Uterus (tissue), 4 donors: ENCODE results near the gene JHY. TPM values are rescaled to one million over a fixed set of nuclear protein-coding genes. Genes with fewer than 3 reads are reported as not detected.
"Not testable (repeated sequence)": the region's sequence is repeated elsewhere in the genome, so short reads cannot be mapped to it uniquely, and the experiment has no call there.

Experiments
- DNase-seq, 2 donors: peaks; one replicate each; pipeline ENCODE4 v3.0.0-alpha.2; 2019 to 2020
- H3K27ac ChIP-seq, 2 donors: fragments of 200-600 bp; sonication (generic); 1 replicate in 1 of 2; 2 replicates in 1 of 2; pipeline ENCODE4 v1.5.1; 2016 to 2018
- H3K27me3 ChIP-seq, 2 donors: fragments of 200-600 bp; sonication (generic); one replicate each; pipeline ENCODE4 v1.5.1; 2018 to 2019; ENCODE audit warnings: control low read depth in 1 of 2
- H3K36me3 ChIP-seq, 2 donors: fragments of 200-600 bp; sonication (generic); one replicate each; pipeline ENCODE4 v1.5.1; 2019; ENCODE audit warnings: control low read depth in 1 of 2
- H3K4me1 ChIP-seq, 2 donors: fragments of 200-600 bp; sonication (generic); one replicate each; pipeline ENCODE4 v1.5.1; 2018 to 2019; ENCODE audit warnings: control low read depth in 1 of 2
- H3K4me3 ChIP-seq, 2 donors: fragments of 200-600 bp; sonication (generic); 1 replicate in 1 of 2; 2 replicates in 1 of 2; pipeline ENCODE4 v1.5.1; 2018 to 2019; ENCODE audit warnings: mild to moderate bottlenecking in 1 of 2
- H3K9me3 ChIP-seq, 2 donors: fragments of 200-600 bp; sonication (generic); one replicate each; pipeline ENCODE4 v1.5.1; 2019; ENCODE audit warnings: control low read depth in 1 of 2
- CTCF ChIP-seq, 4 experiments: fragments of 200-600 bp in 2 of 4; fragments of 450-650 bp in 2 of 4; sonication (generic) in 2 of 4; IDR thresholded peaks; one replicate each; pipeline ENCODE4 v1.5.1; 2016 to 2019; ENCODE audit warnings: antibody characterized with exemption in 4 of 4, mild to moderate bottlenecking in 2 of 4, moderate library complexity in 1 of 4
- POLR2A ChIP-seq, 2 donors: fragments of 450-650 bp; IDR thresholded peaks; one replicate each; pipeline ENCODE4 v1.6.1; 2016; ENCODE audit warnings: antibody characterized with exemption in 2 of 2, mild to moderate bottlenecking in 1 of 2, moderate library complexity in 1 of 2
- intact Hi-C: fragments of 100-400 bp; cut with DNase I; formaldehyde crosslinking; loops from one replicate; pipeline ENCODE4 v1.15.1; 2023; ENCODE audit warnings: low total_unique reads
- total RNA-seq, 4 donors: library from RNA; depleted of rRNA in 3 of 4; stranded (reverse); fragments of >200 nt in 3 of 4; gene quantifications; one replicate each; pipeline versions ENCODE4 v1.1.0 to v1.2.4, GENCODE V29; 2014 to 2023
- donor health status: DM: yes; HTN: yes; CAD: no.

JHY gene
- total RNA-seq, 4 donors from 2014 or later, result 0.88 to 9.0 (median 3.3) TPM

- intact Hi-C loops, result no loop called here
- Histone ChIP-seq H3K4me1 (no peaks in the 10 kb centered on the region), H3K27me3 (no peaks in the 10 kb centered on the region), H3K27ac (no peak overlapping the region), H3K36me3 (no peaks in the 10 kb centered on the region), H3K9me3 (no peaks in the 10 kb centered on the region), H3K4me3 (no peak overlapping the region)
- TF ChIP-seq POLR2A (IDR thresholded peaks at IDR 0.05) (no peak), CTCF (IDR thresholded peaks at IDR 0.05) (no peak)
- DNase-seq, result no peak
Measured at GRCh38 chr11:122862091-122862490, 20.5 kb upstream of the JHY start.

GRCh38 chr11:122863154-122863553, 19.4 kb upstream of the JHY start:
- H3K27me3 ChIP-seq, H3K27ac ChIP-seq, H3K4me3 ChIP-seq, H3K4me1 ChIP-seq, intact Hi-C loops, H3K36me3 ChIP-seq, H3K9me3 ChIP-seq, DNase-seq: not testable (repeated sequence)

- Histone ChIP-seq H3K27me3 (no peaks in the 10 kb centered on the region), H3K36me3 (no peaks in the 10 kb centered on the region), H3K4me1 (no peaks in the 10 kb centered on the region), H3K4me3 (no peak overlapping the region), H3K27ac (no peak overlapping the region), H3K9me3 (no peaks in the 10 kb centered on the region)
- DNase-seq, result peak; percentile 33 to 38
- TF ChIP-seq CTCF (IDR thresholded peaks at IDR 0.05) (peak; percentile 62 to 71 (median 64)), POLR2A (IDR thresholded peaks at IDR 0.05) (no peak)
- intact Hi-C loops, result no loop called here
Measured at GRCh38 chr11:122863704-122864326, 18.7 kb upstream of the JHY start.

GRCh38 chr11:122864386-122865115, 18.0 kb upstream of the JHY start:
- H3K9me3 ChIP-seq, result no peaks in the 10 kb centered on the region
- no peak overlapping the region for H3K4me3 ChIP-seq
- H3K36me3 ChIP-seq, result no peaks in the 10 kb centered on the region
- no peaks in the 10 kb centered on the region for H3K4me1 ChIP-seq
- DNase-seq, result no peak
- no peaks in the 10 kb centered on the region for H3K27me3 ChIP-seq
- H3K27ac ChIP-seq, result no peak overlapping the region
- intact Hi-C loops, result no loop called here
- TF ChIP-seq POLR2A (IDR thresholded peaks at IDR 0.05), result no peak
- no peak for TF ChIP-seq CTCF (IDR thresholded peaks at IDR 0.05)

GRCh38 chr11:122869622-122870021, 12.9 kb upstream of the JHY start:
- no peaks in the 10 kb centered on the region for H3K9me3 ChIP-seq
- no peaks in the 10 kb centered on the region for H3K36me3 ChIP-seq
- H3K27me3 ChIP-seq, result no peaks in the 10 kb centered on the region
- no peak overlapping the region for H3K27ac ChIP-seq
- TF ChIP-seq POLR2A (IDR thresholded peaks at IDR 0.05) (no peak), CTCF (IDR thresholded peaks at IDR 0.05) (no peak)
- no peaks in the 10 kb centered on the region for H3K4me1 ChIP-seq
- intact Hi-C loops, result no loop called here
- no peak overlapping the region for H3K4me3 ChIP-seq
- DNase-seq, result no peak
